Left forelimb (tissue), 1 donor: ENCODE measurements around the gene RAP1GAP2.
A peak's percentile ranks its signal among the peaks of the same experiment; 100 is the strongest.

Experiments
- DNase-seq: peaks from one replicate; pipeline ENCODE4 v3.0.0-alpha.2; 2018; ENCODE audit warnings: low spot score

RAP1GAP2 gene

GRCh38 chr17:2786176-2786881 lies 9.9 kb upstream of the RAP1GAP2 start:
- DNase-seq: peak; percentile 82

DNA sequence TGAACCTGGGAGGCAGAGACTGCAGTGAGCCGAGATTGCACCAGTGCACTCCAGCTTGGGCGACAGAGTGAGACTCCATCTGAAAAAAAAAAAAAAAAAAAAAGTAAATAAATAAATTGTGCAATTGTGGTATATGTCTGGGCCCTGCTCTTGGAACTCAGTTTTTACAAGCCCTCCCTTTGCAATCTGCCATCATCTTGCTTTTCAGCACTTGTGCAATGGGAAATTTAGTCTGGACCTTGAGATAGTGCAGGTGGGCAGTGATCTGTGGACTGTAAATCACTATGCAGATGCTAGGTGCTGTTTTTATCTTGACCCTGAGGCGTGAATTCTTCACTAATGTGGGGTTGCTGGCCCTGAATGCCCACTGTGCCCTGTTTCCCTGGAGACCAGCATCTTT lies 6.5 kb upstream of the RAP1GAP2 start:
- no peak for DNase-seq

DNA sequence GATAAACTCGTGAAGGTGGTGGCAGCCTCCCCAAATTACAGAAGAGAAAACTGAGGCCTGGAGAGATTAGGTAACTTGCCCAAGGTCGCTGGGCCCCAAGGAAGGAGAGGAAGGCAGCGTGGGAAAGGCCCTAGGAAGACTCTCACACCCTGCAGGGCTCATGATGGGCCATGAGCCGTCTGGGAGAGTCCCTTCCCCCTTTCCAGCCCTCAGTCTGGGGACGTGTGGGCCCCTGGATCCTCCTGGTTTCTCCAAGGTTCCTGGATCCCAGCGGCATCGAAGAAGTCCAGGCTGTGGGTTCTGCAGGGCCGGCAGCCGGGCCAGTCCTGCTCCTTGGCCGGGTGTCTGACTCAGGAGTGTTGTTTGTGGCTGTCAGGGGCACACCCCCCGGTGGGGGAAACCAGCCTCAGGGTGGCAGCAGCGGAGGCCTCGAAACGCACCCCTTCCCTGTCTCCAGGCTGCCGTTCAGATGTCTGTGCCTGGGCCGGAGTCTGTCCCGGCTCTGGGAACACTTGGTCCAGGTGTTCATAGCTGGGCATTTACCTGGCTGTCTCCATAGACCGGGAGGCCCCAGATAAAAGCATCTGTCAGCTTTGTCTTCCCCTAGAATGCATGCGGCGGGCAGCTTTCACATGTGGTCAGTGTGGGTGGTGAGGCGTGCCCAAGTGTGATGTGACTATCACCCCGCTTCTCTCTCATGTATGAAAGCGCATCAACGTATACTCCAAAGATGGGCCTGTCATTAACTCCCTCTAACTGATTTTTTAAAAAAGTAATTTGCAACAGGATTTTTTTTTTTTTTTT lies 3.7 kb upstream of the RAP1GAP2 start:
- no peak for DNase-seq

- no peak for DNase-seq
Observed at GRCh38 chr17:2794111-2794803, 2.0 kb upstream of the RAP1GAP2 start.

DNA sequence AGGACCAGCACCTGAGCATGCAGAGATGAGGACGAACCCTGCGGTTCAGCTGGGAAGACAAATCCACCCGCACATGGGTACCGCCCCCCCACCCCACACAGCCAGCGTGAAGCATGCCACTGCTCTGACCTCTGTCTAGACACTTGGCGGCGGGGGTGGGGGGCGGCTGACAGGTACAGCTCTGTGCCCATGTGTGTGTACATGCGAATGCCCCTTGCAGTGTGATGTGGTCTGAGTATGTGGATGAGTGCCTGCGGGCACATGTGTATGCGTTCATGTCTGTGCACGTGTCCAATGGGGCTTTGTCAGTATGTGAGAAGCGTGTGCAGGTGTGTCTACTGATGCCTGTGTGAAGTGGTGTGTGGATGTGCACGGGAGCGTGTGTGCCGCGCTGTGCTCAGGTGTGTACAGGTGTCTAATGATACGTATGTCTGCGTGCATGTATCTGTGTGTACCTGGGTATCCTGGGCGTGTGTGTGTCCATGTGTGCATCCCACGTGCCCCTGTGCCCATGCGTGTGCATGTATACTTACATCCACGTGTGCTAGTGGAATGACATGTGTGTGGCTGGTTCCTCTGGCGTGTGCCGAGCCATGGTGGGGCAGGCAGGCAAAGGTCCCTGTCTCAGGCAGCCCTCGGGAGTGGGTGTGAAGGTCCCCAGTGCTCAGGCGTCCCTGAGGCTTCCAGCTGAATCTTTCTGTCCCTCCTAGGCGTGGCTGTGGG lies 636 bp upstream of the RAP1GAP2 start:
- DNase-seq: no peak

GRCh38 chr17:2797226-2797625 lies 988 bp downstream of the RAP1GAP2 start:
- DNase-seq: no peak

GRCh38 chr17:2797637-2798036 lies 1.4 kb downstream of the RAP1GAP2 start:
- no peak for DNase-seq

DNA sequence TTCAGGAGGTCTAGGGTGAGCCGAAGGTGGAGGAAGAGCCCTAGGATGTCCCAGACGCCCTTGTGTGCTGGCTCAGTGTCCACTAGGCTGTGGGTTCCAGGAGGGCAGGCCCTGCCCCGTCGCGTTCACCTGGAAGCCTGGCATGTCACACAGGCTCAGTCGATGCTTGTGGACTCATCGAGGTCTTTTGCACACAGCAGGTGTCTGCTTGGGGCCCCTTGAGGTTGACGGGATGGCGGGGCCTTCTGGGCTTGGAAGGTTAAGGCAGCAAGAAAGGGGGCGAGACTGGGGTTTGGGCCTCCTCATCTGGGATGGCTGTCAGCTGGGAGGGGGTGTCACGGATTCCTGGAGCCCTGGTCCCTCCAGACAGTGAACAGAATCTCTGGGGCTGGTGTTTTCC lies 1.9 kb downstream of the RAP1GAP2 start:
- no peak for DNase-seq

DNA sequence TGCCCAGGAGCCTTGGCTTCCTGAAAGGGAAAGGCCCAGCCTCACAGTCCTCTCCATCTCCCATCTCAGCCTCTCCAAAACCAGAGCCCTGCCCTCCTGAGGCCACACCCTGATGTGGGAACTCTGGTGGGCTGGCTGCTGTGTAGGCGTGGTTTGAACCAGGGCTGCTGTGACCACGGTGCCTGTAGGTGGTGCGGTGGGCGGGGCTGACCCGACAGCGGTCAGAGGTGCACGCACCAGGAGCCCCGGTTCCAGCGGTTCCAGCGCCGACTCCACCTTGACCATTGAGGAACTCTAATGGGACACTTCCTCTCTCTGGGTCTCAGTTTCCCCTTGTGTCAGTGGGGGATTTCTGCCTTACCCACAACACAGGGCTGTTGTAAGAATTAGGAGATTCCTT lies 2.4 kb downstream of the RAP1GAP2 start:
- no peak for DNase-seq

GRCh38 chr17:2799653-2800052 lies 3.4 kb downstream of the RAP1GAP2 start:
- DNase-seq: no peak

GRCh38 chr17:2800367-2800766 lies 4.1 kb downstream of the RAP1GAP2 start:
- DNase-seq: no peak

- DNase-seq: no peak
Observed at GRCh38 chr17:2801841-2802240, 5.6 kb downstream of the RAP1GAP2 start.

GRCh38 chr17:2802574-2802973 lies 6.3 kb downstream of the RAP1GAP2 start:
- no peak for DNase-seq

GRCh38 chr17:2803386-2803785 lies 7.1 kb downstream of the RAP1GAP2 start:
- DNase-seq: no peak

DNA sequence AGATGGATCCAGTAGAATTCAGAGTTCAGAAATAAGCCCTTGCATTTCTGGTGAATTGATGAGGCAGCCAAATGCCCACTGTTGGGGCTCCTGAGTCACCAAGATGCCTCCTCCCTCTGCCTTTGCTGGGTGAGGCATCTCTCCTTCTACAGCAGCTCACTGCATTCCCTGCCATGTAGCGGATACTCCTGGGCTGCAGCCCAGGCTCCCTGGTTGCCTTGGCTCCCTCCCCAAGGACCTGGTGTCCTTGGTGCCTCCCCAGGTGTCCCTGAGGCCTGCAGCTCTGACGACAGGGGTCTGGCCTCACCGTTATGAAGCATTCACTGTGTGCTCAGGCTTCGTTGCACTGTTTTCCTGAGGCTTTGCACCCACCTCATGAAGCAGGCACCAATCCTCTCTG lies 7.7 kb downstream of the RAP1GAP2 start:
- no peak for DNase-seq

GRCh38 chr17:2804912-2805311 lies 8.7 kb downstream of the RAP1GAP2 start:
- no peak for DNase-seq

DNA sequence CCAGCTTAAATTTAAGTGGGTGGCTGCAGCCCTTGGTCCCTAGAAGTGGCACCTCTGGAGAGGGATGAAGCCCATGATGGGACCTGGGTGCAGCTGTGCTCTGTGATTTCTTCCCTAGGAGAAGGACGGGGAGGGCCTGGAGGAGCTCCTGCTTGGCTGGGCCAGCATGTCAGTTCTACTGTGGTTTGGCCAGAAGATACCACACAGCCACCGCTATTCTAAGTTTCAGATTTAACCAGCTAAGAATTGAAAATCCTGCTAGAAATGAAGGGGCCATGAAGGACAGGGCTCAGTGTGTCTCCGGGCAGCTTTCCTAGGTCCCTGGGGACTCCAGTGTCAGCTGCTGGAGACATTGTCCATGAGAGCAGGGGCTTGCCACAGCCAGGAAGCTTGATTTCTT lies 9.7 kb downstream of the RAP1GAP2 start:
- no peak for DNase-seq

- no peak for DNase-seq
Observed at GRCh38 chr17:2808367-2809335, 12.4 kb downstream of the RAP1GAP2 start.

DNA sequence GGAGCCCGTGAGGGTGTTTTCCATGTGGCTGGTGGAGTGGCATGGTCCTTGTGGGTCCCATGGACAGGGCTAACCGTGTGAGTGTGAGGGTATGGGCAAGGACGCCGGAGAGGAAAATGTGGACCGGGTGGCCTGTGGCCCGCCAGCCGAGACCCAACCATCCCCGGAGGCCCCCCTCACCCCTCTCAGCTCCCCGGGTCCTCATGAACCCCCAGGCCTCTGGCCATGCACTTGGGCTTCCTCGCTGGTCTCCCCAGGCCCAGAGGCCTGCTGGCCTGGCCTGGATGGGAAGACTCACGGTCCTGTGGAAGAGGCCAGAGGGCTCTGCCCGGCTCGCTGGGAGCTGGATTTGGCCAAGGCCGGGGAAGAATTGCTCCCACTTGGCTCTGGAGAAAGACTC lies 13.1 kb downstream of the RAP1GAP2 start:
- DNase-seq: no peak

GRCh38 chr17:2814049-2814448 lies 17.8 kb downstream of the RAP1GAP2 start:
- no peak for DNase-seq
